Astrocyte (in vitro differentiated cells and primary cell): ENCODE results near the gene LRP1B. TPM values are rescaled to one million over a fixed set of nuclear protein-coding genes. Genes with fewer than 3 reads are reported as not detected.

ENCODE experiments used
- microRNA-seq: library from miRNA; unstranded; fragments of <30 nt; microRNA quantifications from one replicate; pipeline ENCODE4 v1.2.0, GENCODE V29; 2020
- total RNA-seq: library from RNA; stranded (reverse); gene quantifications from 2 replicates; pipeline ENCODE4 v1.2.1, GENCODE V29; 2021

The LRP1B gene
- total RNA-seq, 1 donor from 2014 or later = 1.5 TPM

Small RNA genes within 50 kb of the gene (microRNA-seq; reads per million reads assigned to microRNA genes)
- gene MIR7157 = not detected
